Smooth muscle cell (in vitro differentiated cells): ENCODE results near the gene VPS4B. TPM values are rescaled to one million over a fixed set of nuclear protein-coding genes. Genes with fewer than 3 reads are reported as not detected.
A peak's percentile ranks its signal among the peaks of the same experiment; 100 is the strongest.

ENCODE experiments used
- DNase-seq: peaks from one replicate; lab custom pipeline; 2025; ENCODE audit not compliant: unreplicated experiment; lab: John Stamatoyannopoulos, UW
- H2AFZ ChIP-seq: fragments of 200-600 bp; sonication (generic); 2 replicates; pipeline ENCODE4 v1.6.0; 2016; ENCODE audit warnings: antibody characterized with exemption, low read depth, mild to moderate bottlenecking
- H3F3A ChIP-seq: fragments of 200-600 bp; sonication (generic); 2 replicates; pipeline ENCODE4 v1.6.0; 2017; ENCODE audit warnings: antibody characterized with exemption, low read depth
- H3K27ac ChIP-seq: fragments of 200-600 bp; sonication (generic); 2 replicates; pipeline ENCODE4 v1.5.1; 2016; ENCODE audit warnings: low read depth, mild to moderate bottlenecking
- H3K27me3 ChIP-seq: fragments of 200-600 bp; sonication (generic); 2 replicates; pipeline ENCODE4 v1.6.1; 2016; ENCODE audit warnings: low read depth, mild to moderate bottlenecking
- H3K36me3 ChIP-seq: fragments of 200-600 bp; sonication (generic); 2 replicates; pipeline ENCODE4 v1.5.1; 2016; ENCODE audit warnings: low read depth
- H3K4me1 ChIP-seq: fragments of 200-600 bp; sonication (generic); 2 replicates; pipeline ENCODE4 v1.5.1; 2016; ENCODE audit warnings: low read depth
- H3K4me2 ChIP-seq: fragments of 200-600 bp; sonication (generic); 2 replicates; pipeline ENCODE4 v1.6.0; 2016; ENCODE audit warnings: mild to moderate bottlenecking
- H3K4me3 ChIP-seq: fragments of 200-600 bp; sonication (generic); 2 replicates; pipeline ENCODE4 v1.5.1; 2016; ENCODE audit warnings: mild to moderate bottlenecking
- H3K79me2 ChIP-seq: fragments of 200-600 bp; sonication (generic); 2 replicates; pipeline ENCODE4 v1.6.0; 2016; ENCODE audit warnings: low read depth, mild to moderate bottlenecking
- H3K9ac ChIP-seq: fragments of 200-600 bp; sonication (generic); 2 replicates; pipeline ENCODE4 v1.6.0; 2016; ENCODE audit warnings: low read depth
- H3K9me3 ChIP-seq: fragments of 200-600 bp; sonication (generic); replicated peaks from 2 replicates; pipeline ENCODE4 v1.5.1; 2016; ENCODE audit warnings: low read depth
- H4K20me1 ChIP-seq: fragments of 200-600 bp; sonication (generic); 2 replicates; pipeline ENCODE4 v1.6.0; 2016; ENCODE audit warnings: low read depth
- CTCF ChIP-seq: fragments of 200-600 bp; sonication (generic); IDR thresholded peaks from 2 replicates; pipeline ENCODE4 v1.5.1; 2017; ENCODE audit warnings: borderline replicate concordance, mild to moderate bottlenecking, antibody characterized with exemption; ENCODE audit not compliant: insufficient read depth, poor library complexity, severe bottlenecking
- WGBS: methylation state at CpG from one replicate; pipeline ENCODE4 v1.1.7; 2016; ENCODE audit warnings: low lambda C conversion rate; 5-methylcytosine and 5-hydroxymethylcytosine counted together
- polyA plus RNA-seq: library from polyadenylated mRNA; unstranded; fragments of >200 nt; fragmentation: Nextera tagmentation; extraction: Ambion mirVana; gene quantifications from 2 replicates; pipeline ENCODE4 v1.2.1, GENCODE V29; 2016
- total RNA-seq: library from RNA; depleted of rRNA; stranded (reverse); fragments of >200 nt; gene quantifications from 2 replicates; pipeline ENCODE4 v1.2.3, GENCODE V29; 2014

Gene VPS4B
- total and polyA plus RNA-seq, 2 experiments from 2014 or later, result 21.3 to 37.4 TPM

DNA sequence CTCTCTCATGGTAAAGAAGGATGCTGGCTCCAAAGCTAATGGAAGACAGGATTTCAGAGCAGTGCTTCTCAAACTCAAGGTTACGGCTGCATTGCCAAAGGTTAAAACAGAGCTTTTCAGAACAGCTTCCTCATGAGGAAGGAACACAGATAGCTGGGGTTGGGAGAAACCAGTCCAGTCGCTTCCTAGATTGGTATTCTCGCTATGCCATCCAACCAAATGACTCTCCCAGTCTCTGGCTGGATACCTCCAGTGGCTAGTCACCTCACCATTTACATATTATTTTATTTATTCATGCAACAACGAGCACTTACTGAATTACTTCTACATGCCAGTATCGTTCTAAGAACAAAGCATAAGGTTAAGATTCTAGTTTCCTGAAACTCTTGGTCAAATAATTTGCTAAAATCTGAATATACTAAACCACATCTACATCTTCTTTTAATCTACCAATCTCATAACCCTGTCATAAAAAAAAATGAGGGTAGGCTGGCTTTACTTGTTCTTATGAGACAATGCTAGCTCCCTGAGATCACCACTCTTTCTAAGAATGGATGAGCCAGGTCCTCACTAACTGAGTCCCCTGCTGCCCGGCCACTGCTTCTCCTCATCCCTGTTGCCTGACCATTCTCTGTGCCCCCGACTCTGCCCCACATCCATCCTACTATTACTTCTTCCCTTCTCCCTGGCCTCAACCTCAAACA lies 75.6 kb downstream of the VPS4B start:
- Histone ChIP-seq H3F3A (no peaks in the 10 kb centered on the region), H3K36me3 (peaks cover 22% of the 10 kb centered on the region), H3K79me2 (no peaks in the 10 kb centered on the region), H3K9ac (no peak overlapping the region), H3K27ac (peak overlapping the region; percentile 62), H3K4me3 (no peak overlapping the region), H3K4me2 (no peak overlapping the region), H2AFZ (no peak overlapping the region), H3K4me1 (no peaks in the 10 kb centered on the region), H3K27me3 (no peaks in the 10 kb centered on the region), H4K20me1 (peaks cover 9% of the 10 kb centered on the region), H3K9me3 (no peaks in the 10 kb centered on the region)
- no peak for DNase-seq
- WGBS, result 88% methylated on average over 7 of the region's 7 CpGs
- no peak for TF ChIP-seq CTCF

DNA sequence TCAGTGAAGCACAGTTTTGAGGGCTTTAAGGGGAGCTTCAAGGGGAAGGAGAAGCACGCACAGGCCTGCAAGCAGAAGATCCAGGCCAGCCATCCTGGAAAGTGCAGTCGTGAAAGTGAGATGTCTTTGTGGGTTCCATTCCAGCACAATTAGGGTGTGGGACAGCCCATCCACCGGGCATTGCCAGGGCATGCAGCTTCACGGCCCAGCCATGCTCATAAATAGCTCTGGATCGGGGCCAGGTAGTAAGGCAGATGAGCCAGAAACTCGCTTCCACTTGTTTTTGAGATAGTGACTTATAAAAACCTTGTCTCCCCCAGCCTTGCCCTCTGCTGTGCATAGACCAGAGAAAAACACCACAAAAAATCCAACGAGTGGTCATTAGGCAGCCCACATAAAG lies 76.2 kb downstream of the VPS4B start:
- no peak overlapping the region for H3K9ac ChIP-seq
- H3K27me3 ChIP-seq, result no peaks in the 10 kb centered on the region
- H3K4me2 ChIP-seq, result no peak overlapping the region
- TF ChIP-seq CTCF, result no peak
- H4K20me1 ChIP-seq, result peaks cover 9% of the 10 kb centered on the region
- no peaks in the 10 kb centered on the region for H3K9me3 ChIP-seq
- DNase-seq, result no peak
- no peaks in the 10 kb centered on the region for H3K79me2 ChIP-seq
- H3K4me3 ChIP-seq, result no peak overlapping the region
- peaks cover 22% of the 10 kb centered on the region for H3K36me3 ChIP-seq
- H2AFZ ChIP-seq, result no peak overlapping the region
- H3K27ac ChIP-seq, result peak overlapping the region; percentile 62
- 88% methylated on average over 7 of the region's 7 CpGs for WGBS
- H3F3A ChIP-seq, result no peaks in the 10 kb centered on the region
- H3K4me1 ChIP-seq, result no peaks in the 10 kb centered on the region

GRCh38 chr18:63344918-63345317 lies 77.4 kb downstream of the VPS4B start:
- WGBS, result 91% methylated on average over 2 of the region's 2 CpGs
- no peak for DNase-seq
- no peaks in the 10 kb centered on the region for H3K9me3 ChIP-seq
- no peak overlapping the region for H3K4me3 ChIP-seq
- H3K9ac ChIP-seq, result no peak overlapping the region
- H3K27ac ChIP-seq, result no peak overlapping the region
- no peaks in the 10 kb centered on the region for H3K27me3 ChIP-seq
- no peak for TF ChIP-seq CTCF
- H3K4me2 ChIP-seq, result no peak overlapping the region
- peaks cover 14% of the 10 kb centered on the region for H3K36me3 ChIP-seq
- H2AFZ ChIP-seq, result no peak overlapping the region
- H3F3A ChIP-seq, result no peaks in the 10 kb centered on the region
- H3K4me1 ChIP-seq, result no peaks in the 10 kb centered on the region
- H3K79me2 ChIP-seq, result no peaks in the 10 kb centered on the region
- H4K20me1 ChIP-seq, result peaks cover 9% of the 10 kb centered on the region

DNA sequence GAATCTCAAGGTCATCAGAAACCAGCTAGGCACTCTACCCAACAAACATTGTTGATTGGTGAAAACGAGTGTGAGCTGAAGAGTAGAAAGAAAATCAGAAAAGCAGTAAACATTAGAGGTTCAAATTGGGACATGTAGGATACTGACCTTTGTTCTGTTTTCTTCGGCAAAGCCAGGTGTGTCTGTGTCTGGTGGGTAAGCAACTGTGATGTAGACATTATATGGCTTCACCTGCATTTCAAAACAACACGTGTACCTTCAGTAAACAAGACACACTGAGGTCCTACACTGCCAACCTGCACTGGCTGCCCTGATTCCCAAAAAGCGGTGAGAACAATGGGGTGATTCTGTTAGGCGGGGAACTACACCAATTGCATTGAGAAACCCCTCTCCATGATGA lies 78.0 kb downstream of the VPS4B start:
- Histone ChIP-seq H4K20me1 (peaks cover 9% of the 10 kb centered on the region), H3K79me2 (no peaks in the 10 kb centered on the region), H2AFZ (no peak overlapping the region), H3K9me3 (no peaks in the 10 kb centered on the region), H3K27me3 (no peaks in the 10 kb centered on the region), H3K4me3 (no peak overlapping the region), H3K36me3 (peaks cover 8% of the 10 kb centered on the region), H3F3A (no peaks in the 10 kb centered on the region), H3K27ac (no peak overlapping the region), H3K9ac (no peak overlapping the region), H3K4me2 (no peak overlapping the region), H3K4me1 (no peaks in the 10 kb centered on the region)
- TF ChIP-seq CTCF, result no peak
- no peak for DNase-seq
- 98% methylated on average over 5 of the region's 5 CpGs for WGBS
